Fibroblast of pulmonary artery (primary cell): ENCODE measurements around the gene PRKAR1B.

Experiments
- DNase-seq: peaks from one replicate; pipeline ENCODE4 v3.0.0-alpha.2; 2010; ENCODE audit warnings: low read depth
- H3K4me3 ChIP-seq: replicated peaks from 2 replicates; pipeline ENCODE4 v1.5.1; 2011; ENCODE audit warnings: low read depth, mild to moderate bottlenecking, control low read depth, low read length, moderate library complexity
- TF ChIP-seq, protein P1 (sequence below): IDR thresholded peaks from 2 replicates; pipeline ENCODE4 v1.5.1; 2011; ENCODE audit warnings: mild to moderate bottlenecking, control low read depth, low read length, inconsistent platforms; ENCODE audit errors: missing control alignments

PRKAR1B gene

DNA sequence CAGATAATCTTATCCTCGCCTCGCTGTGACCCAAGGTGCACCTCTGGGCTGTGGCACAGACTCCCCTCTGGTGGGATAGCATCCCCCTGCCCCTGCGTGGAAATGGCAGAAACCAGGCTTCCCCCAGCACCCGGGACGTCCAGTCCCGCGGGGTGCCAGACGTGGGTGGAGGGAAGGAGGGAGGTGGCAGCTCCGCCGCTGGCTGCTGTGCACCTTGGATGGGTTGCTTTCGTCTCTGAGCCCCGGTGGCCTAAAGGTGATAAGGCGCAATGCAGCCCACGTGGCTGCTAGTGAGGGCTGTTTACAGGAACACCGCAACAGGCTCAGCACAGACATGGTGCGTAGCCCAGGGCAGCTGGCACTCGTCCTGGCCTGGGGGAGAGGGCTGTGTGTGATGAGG is 193.8 kb downstream of the PRKAR1B start:
- TF ChIP-seq, protein P1, sequence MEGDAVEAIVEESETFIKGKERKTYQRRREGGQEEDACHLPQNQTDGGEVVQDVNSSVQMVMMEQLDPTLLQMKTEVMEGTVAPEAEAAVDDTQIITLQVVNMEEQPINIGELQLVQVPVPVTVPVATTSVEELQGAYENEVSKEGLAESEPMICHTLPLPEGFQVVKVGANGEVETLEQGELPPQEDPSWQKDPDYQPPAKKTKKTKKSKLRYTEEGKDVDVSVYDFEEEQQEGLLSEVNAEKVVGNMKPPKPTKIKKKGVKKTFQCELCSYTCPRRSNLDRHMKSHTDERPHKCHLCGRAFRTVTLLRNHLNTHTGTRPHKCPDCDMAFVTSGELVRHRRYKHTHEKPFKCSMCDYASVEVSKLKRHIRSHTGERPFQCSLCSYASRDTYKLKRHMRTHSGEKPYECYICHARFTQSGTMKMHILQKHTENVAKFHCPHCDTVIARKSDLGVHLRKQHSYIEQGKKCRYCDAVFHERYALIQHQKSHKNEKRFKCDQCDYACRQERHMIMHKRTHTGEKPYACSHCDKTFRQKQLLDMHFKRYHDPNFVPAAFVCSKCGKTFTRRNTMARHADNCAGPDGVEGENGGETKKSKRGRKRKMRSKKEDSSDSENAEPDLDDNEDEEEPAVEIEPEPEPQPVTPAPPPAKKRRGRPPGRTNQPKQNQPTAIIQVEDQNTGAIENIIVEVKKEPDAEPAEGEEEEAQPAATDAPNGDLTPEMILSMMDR = no peak
- no peak for DNase-seq
- H3K4me3 ChIP-seq = no peak overlapping the region

DNA sequence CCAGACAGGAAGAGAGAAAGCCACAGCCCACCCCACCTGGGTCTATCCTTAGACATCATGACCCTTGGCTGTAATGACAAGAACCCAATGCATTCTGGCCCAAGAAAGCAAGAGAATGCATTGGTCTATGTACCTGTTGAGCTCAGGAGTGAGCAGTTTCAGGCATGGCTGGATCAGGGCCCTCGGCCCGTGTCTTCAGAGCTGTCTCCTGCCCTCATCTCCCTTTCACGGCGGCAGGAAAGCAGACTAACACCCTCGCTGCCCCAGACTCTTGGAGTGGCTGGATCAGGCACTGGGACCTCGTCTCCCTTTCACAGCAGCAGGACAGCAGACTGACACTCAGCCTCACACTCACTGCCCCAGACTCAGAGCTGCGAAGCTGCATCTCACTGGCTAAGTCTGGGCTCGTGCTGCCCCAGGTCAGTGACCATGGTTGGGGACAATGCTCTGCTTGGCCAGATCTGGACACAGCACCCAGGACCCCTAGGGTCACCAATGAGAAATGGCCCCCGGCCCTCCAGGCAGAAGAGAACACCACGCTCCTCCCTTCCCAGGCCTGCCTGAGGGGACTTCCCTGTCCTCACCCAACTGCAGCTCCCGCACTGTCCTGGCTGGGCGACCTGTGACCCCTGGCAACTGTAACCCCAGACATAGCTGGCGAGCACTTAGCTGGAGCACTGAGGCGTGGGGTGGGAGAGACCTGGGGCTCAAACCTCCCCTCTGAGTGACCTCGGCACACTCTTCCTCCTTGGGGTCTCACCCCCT is 194.5 kb downstream of the PRKAR1B start:
- DNase-seq = no peak
- TF ChIP-seq, protein P1 = no peak
- no peak overlapping the region for H3K4me3 ChIP-seq

DNA sequence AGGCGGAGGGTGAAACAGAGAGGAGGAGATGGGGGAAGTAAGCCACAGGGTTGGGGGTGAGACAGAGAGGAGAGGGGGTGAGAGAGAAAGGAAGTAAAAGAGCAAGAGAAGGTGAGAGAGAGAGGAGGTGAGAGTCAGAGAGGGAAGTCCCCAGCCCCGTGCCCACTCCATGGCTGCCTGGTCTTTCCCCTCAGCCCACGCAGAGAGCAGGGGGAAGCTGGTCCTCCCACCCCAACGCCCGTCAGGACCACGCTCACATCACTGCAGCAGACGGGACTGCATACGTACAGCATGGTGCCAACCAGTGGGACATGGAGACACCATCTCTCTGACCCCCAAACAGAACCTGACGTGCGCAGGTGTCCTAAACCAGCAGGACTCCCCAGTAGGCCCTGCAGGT is 195.3 kb downstream of the PRKAR1B start:
- no peak for DNase-seq
- TF ChIP-seq, protein P1 = no peak
- no peak overlapping the region for H3K4me3 ChIP-seq

DNA sequence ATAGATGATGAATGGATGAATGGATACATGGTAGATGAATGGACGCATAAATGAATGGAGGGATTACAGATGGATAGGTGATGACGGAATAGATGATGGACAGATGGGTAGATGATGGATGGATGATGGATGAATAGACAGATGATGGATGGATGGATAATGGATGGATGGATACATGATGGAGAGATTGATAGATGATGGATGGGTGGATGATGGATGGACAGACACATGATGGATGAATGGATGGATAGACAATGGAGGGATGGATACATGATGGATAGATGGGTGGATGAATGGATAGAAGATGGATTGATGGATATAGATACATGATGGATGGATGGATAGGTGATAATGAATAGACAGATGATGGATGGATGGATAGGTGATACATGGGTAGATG is 198.6 kb downstream of the PRKAR1B start:
- no peak overlapping the region for H3K4me3 ChIP-seq
- TF ChIP-seq, protein P1 = no peak
- no peak for DNase-seq

DNA sequence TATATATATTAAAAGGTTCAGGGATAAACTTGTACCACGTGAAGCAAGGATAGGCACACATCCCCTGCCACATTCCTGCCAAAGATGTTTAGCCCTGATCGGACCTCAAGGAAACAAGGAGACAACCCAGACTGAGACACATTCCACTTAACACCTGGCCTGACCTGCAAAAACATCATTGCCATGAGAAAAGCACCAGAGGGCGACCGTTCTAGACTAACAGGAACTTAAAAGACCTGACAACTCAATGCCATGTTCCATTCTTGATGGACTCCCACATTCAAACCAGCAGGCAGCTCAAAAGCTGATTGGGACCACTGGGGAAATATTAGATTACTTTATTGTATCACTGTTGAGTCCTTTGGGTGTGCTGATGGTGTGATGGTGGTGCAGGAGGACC is 199.4 kb downstream of the PRKAR1B start:
- no peak overlapping the region for H3K4me3 ChIP-seq
- TF ChIP-seq, protein P1 = no peak
- no peak for DNase-seq

DNA sequence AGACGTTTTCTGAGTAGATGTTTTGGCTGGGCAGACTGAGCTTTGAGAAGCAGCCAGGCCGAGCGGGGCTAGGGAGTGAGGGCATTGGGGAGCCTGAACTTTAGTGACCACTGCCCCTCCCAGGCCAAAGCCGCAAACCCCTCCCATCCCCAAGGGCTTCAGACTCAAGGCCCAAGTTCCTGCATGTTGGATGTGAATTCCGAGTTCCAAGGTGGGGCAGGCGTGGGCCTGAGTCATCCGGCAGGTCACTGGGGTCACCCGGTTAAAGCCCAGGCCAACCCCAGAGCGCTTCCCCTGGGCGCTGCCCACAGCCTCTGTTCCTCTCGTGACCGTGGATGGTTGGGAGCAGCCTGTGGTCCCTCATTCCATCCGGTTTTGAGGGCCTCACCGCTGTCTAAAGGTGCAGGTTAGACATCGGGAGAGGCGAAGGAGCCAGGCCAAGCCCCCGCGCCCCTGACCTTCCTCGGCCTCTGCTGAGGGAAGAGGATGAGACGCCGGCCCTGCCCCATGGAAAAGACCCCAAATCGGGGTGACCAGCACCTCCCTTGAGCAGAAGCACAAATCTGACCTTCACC is 200.5 kb downstream of the PRKAR1B start:
- DNase-seq = no peak
- H3K4me3 ChIP-seq = no peak overlapping the region
- TF ChIP-seq, protein P1 = no peak

DNA sequence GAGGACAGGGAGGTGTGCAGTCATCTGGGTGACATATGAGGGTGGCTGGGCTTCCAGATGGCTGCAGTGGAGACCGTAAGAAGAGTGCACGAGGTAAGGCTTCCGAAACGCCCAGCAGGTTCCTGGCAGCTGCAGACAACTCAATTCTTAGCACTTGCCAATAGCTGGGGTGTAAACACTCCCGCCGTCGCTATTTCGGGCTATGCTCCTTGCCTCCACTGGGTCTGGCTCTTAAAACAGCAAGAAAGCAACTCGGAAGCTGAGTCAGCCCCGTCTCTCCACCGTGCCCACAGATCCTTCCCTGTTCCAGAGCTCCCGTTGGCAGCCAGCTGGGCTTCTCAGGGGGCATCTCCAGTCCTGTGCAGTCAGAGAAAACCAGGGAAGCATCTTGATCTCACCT is 201.3 kb downstream of the PRKAR1B start:
- DNase-seq = no peak
- no peak overlapping the region for H3K4me3 ChIP-seq
- TF ChIP-seq, protein P1 = no peak
